Measurements from ENCODE around the gene TMEM239. TPM values are rescaled to one million over a fixed set of nuclear protein-coding genes. Genes with fewer than 3 reads are reported as not detected.
"Not testable (repeated sequence)": the region's sequence is repeated elsewhere in the genome, so short reads cannot be mapped to it uniquely, and the experiment has no call there.

TMEM239 gene
- total RNA-seq: 0.43 TPM in 1 of 2 replicates, not detected in the other

- DNase-seq (ENCODE audit: low read depth): no peak
- no peak within 1 kb of the TSS for H3K4me3 ChIP-seq (ENCODE audit: low read depth, low read length)
- no peak for TF ChIP-seq CTCF (IDR thresholded peaks at IDR 0.05; ENCODE audit: insufficient read depth, low read depth, low read length)
Measured at GRCh38 chr20:2816030-2816582, at the start of gene TMEM239. TMEM239 (plus strand) TSS chr20:2816364; CDS start chr20:2816555, 191 bp downstream.

- DNase-seq (ENCODE audit: low read depth): no peak
- TF ChIP-seq CTCF (IDR thresholded peaks at IDR 0.05; ENCODE audit: insufficient read depth, low read depth, low read length): no peak
- H3K4me3 ChIP-seq (ENCODE audit: low read depth, low read length): no peak overlapping the region
Measured at GRCh38 chr20:2767768-2768631, 48.2 kb upstream of the TMEM239 start.

GRCh38 chr20:2768632-2769015 is 47.5 kb upstream of the TMEM239 start:
- no peak for DNase-seq (ENCODE audit: low read depth)
- no peak overlapping the region for H3K4me3 ChIP-seq (ENCODE audit: low read depth, low read length)
- TF ChIP-seq CTCF (IDR thresholded peaks at IDR 0.05; ENCODE audit: insufficient read depth, low read depth, low read length): no peak

- H3K4me3 ChIP-seq (ENCODE audit: low read depth, low read length); DNase-seq (ENCODE audit: low read depth): not testable (repeated sequence)
Measured at GRCh38 chr20:2770091-2770490, 46.1 kb upstream of the TMEM239 start.

- no peak overlapping the region for H3K4me3 ChIP-seq (ENCODE audit: low read depth, low read length)
- no peak for DNase-seq (ENCODE audit: low read depth)
- no peak for TF ChIP-seq CTCF (IDR thresholded peaks at IDR 0.05; ENCODE audit: insufficient read depth, low read depth, low read length)
Measured at GRCh38 chr20:2771631-2772080, 44.5 kb upstream of the TMEM239 start.

GRCh38 chr20:2773812-2774211 is 42.4 kb upstream of the TMEM239 start:
- no peak for DNase-seq (ENCODE audit: low read depth)
- TF ChIP-seq CTCF (IDR thresholded peaks at IDR 0.05; ENCODE audit: insufficient read depth, low read depth, low read length): no peak

GRCh38 chr20:2775139-2775538 is 41.0 kb upstream of the TMEM239 start:
- H3K4me3 ChIP-seq (ENCODE audit: low read depth, low read length): no peak overlapping the region
- DNase-seq (ENCODE audit: low read depth): no peak
- no peak for TF ChIP-seq CTCF (IDR thresholded peaks at IDR 0.05; ENCODE audit: insufficient read depth, low read depth, low read length)

More at GRCh38 chr20:2773812-2774211, 42.4 kb upstream of the TMEM239 start:
- no peak overlapping the region for H3K4me3 ChIP-seq (ENCODE audit: low read depth, low read length)

Measured in fibroblast of villous mesenchyme (primary cell).